ENCODE measurements around the gene RBM45. TPM values are rescaled to one million over a fixed set of nuclear protein-coding genes. Genes with fewer than 3 reads are reported as not detected.
A peak's percentile ranks its signal among the peaks of the same experiment; 100 is the strongest.

Gene RBM45
- total RNA-seq, 1 experiment from 2014 or later = 10.5 TPM

- intact Hi-C loops (cut with micrococcal nuclease) = no loop called here
- no TSS peak for BruUV-seq (replicated peaks)
- Histone ChIP-seq H4K20me1 (ENCODE audit: low read length) (no peaks in the 10 kb centered on the region), H3K9me2 (replicated peaks; ENCODE audit: low read length) (no peaks in the 10 kb centered on the region), H3K4me2 (ENCODE audit: low read length) (no peak overlapping the region), H3K4me1 (ENCODE audit: insufficient read depth, low read length) (no peaks in the 10 kb centered on the region), H3K27me3 (ENCODE audit: low read length) (no peaks in the 10 kb centered on the region), H3K4me3 (ENCODE audit: low read length) (no peak overlapping the region), H3K79me2 (ENCODE audit: low read length) (no peaks in the 10 kb centered on the region), H3F3A (ENCODE audit: low read length, unreplicated experiment) (no peaks in the 10 kb centered on the region), H3K9ac (ENCODE audit: low read length) (no peak overlapping the region), H3K9me3 (ENCODE audit: low read length) (no peaks in the 10 kb centered on the region), H3K36me3 (ENCODE audit: low read depth, low read length) (no peaks in the 10 kb centered on the region), H3K27ac (ENCODE audit: low read length) (no peak overlapping the region), H2AFZ (ENCODE audit: low read length) (no peak overlapping the region)
- no peak for TF ChIP-seq EZH2 (IDR thresholded peaks at IDR 0.05; ENCODE audit: low read length, unreplicated experiment)
- no peak for TF ChIP-seq EZH2phosphoT487 (IDR thresholded peaks at IDR 0.05; ENCODE audit: borderline replicate concordance, low read length)
- TF ChIP-seq CTCF (conservative IDR thresholded peaks at IDR 0.05; ENCODE audit: low read depth, low read length) = no peak
- ATAC-seq (peak; percentile 98), DNase-seq (peak; percentile 57)
- POLR2A ChIA-PET (ENCODE audit: unreplicated experiment) = no interaction called here
- CTCF ChIA-PET = no interaction called here
These were observed 64.9 kb downstream of the RBM45 start for GRCh38 chr2:178177066-178177679.

Other genes with a start within 250 kb of the RBM45 start
- 0.15 and 0.23 TPM in 2 replicates for gene PDE11A, start 39.7 kb upstream of the RBM45 start, total RNA-seq (2014; rRNA removed)
- 2.8 and 4.0 TPM in 2 replicates for gene OSBPL6, start 82.1 kb downstream of the RBM45 start, total RNA-seq (2014; rRNA removed)